H9 (cell line): ENCODE measurements around the gene INSM1. TPM values are rescaled to one million over a fixed set of nuclear protein-coding genes. Genes with fewer than 3 reads are reported as not detected.

Experiments
- DNase-seq: peaks from one replicate; pipeline ENCODE4 v3.0.0-alpha.2; 2017
- H2AFZ ChIP-seq: one replicate; pipeline ENCODE4 v1.6.1; 2013; ENCODE audit warnings: mild to moderate bottlenecking, low read length, control low read depth, moderate library complexity
- H2AK5ac ChIP-seq: 2 replicates; pipeline ENCODE4 v1.6.1; 2013; ENCODE audit warnings: low read length, control low read depth, mixed read lengths; ENCODE audit not compliant: insufficient read length
- H2BK120ac ChIP-seq: one replicate; pipeline ENCODE4 v1.6.1; 2013; ENCODE audit warnings: low read depth, mild to moderate bottlenecking, low read length, control low read depth, inconsistent platforms; ENCODE audit not compliant: poor library complexity, severe bottlenecking
- H2BK12ac ChIP-seq: 2 replicates; pipeline ENCODE4 v1.6.1; 2013; ENCODE audit warnings: low read length, control low read depth, mixed read lengths, low read depth; ENCODE audit not compliant: insufficient read length
- H2BK15ac ChIP-seq: 2 replicates; pipeline ENCODE4 v1.6.1; 2013; ENCODE audit warnings: low read depth, low read length, control low read depth
- H2BK20ac ChIP-seq: one replicate; pipeline ENCODE4 v1.6.1; 2013; ENCODE audit warnings: low read depth, mild to moderate bottlenecking, low read length, control low read depth, inconsistent platforms; ENCODE audit not compliant: poor library complexity, severe bottlenecking
- H2BK5ac ChIP-seq: 2 replicates; pipeline ENCODE4 v1.6.1; 2013; ENCODE audit warnings: low read length, control low read depth, mixed read lengths; ENCODE audit not compliant: insufficient read length
- H3K14ac ChIP-seq: 2 replicates; pipeline ENCODE4 v1.6.1; 2013; ENCODE audit warnings: low read length, control low read depth; ENCODE audit not compliant: insufficient read depth
- H3K18ac ChIP-seq: 2 replicates; pipeline ENCODE4 v1.6.1; 2013; ENCODE audit warnings: low read depth, mild to moderate bottlenecking, mixed read lengths, low read length, control low read depth; ENCODE audit not compliant: insufficient read length
- H3K23ac ChIP-seq: 2 replicates; pipeline ENCODE4 v1.6.1; 2013; ENCODE audit warnings: low read length, control low read depth, mixed read lengths, low read depth; ENCODE audit not compliant: insufficient read length
- H3K23me2 ChIP-seq: 2 replicates; pipeline ENCODE4 v1.6.1; 2013; ENCODE audit warnings: low read depth, mild to moderate bottlenecking, mixed read lengths, low read length, control low read depth; ENCODE audit not compliant: insufficient read length, poor library complexity, severe bottlenecking
- H3K27ac ChIP-seq: 2 replicates; pipeline ENCODE4 v1.5.1; 2013; ENCODE audit warnings: low read length, control low read depth, mixed read lengths, low read depth; ENCODE audit not compliant: insufficient read length
- H3K27me3 ChIP-seq: 2 replicates; pipeline ENCODE4 v1.6.1; 2013; ENCODE audit warnings: low read length, control low read depth, inconsistent platforms; ENCODE audit not compliant: insufficient read depth
- H3K4ac ChIP-seq: 2 replicates; pipeline ENCODE4 v1.6.1; 2013; ENCODE audit warnings: low read depth, mild to moderate bottlenecking, control low read depth, inconsistent platforms, low read length, moderate library complexity
- H3K4me1 ChIP-seq: 2 replicates; pipeline ENCODE4 v1.6.1; 2013; ENCODE audit warnings: low read length, control low read depth, inconsistent platforms; ENCODE audit not compliant: insufficient read depth
- H3K4me2 ChIP-seq: 2 replicates; pipeline ENCODE4 v1.6.1; 2013; ENCODE audit warnings: low read length, control low read depth, mixed read lengths; ENCODE audit not compliant: insufficient read length, insufficient read depth
- H3K56ac ChIP-seq: 2 replicates; pipeline ENCODE4 v1.6.1; 2013; ENCODE audit warnings: low read depth, mild to moderate bottlenecking, mixed read lengths, low read length, control low read depth; ENCODE audit not compliant: insufficient read length
- H3K79me1 ChIP-seq: 2 replicates; pipeline ENCODE4 v1.6.1; 2013; ENCODE audit warnings: low read depth, mild to moderate bottlenecking, moderate library complexity, low read length, control low read depth, inconsistent platforms; ENCODE audit not compliant: insufficient read depth, poor library complexity, severe bottlenecking
- H3K79me2 ChIP-seq: 2 replicates; pipeline ENCODE4 v1.6.1; 2013; ENCODE audit warnings: low read length, control low read depth, inconsistent platforms; ENCODE audit not compliant: insufficient read depth
- H3K9ac ChIP-seq: 2 replicates; pipeline ENCODE4 v1.6.1; 2013; ENCODE audit warnings: low read length, control low read depth, mixed read lengths; ENCODE audit not compliant: insufficient read length; ENCODE audit errors: extremely low read depth
- H3K9me3 ChIP-seq: one replicate; pipeline ENCODE4 v1.6.1; 2013; ENCODE audit warnings: low read depth, low read length, inconsistent platforms; ENCODE audit not compliant: control insufficient read depth
- H3T11ph ChIP-seq: one replicate; pipeline ENCODE4 v1.6.1; 2013; ENCODE audit warnings: mild to moderate bottlenecking, low read length, control low read depth, inconsistent platforms
- H4K20me1 ChIP-seq: one replicate; pipeline ENCODE4 v1.6.1; 2013; ENCODE audit not compliant: control insufficient read depth, insufficient read length, insufficient read depth
- H4K5ac ChIP-seq: 2 replicates; pipeline ENCODE4 v1.6.1; 2013; ENCODE audit warnings: low read depth, mild to moderate bottlenecking, mixed read lengths, low read length, control low read depth; ENCODE audit not compliant: insufficient read length
- H4K8ac ChIP-seq: replicated peaks from 2 replicates; pipeline ENCODE4 v1.6.1; 2013; ENCODE audit warnings: low read length, control low read depth, mixed read lengths, low read depth; ENCODE audit not compliant: insufficient read length
- H4K91ac ChIP-seq: 2 replicates; pipeline ENCODE4 v1.6.1; 2013; ENCODE audit warnings: low read depth, mild to moderate bottlenecking, moderate library complexity, mixed read lengths, low read length, control low read depth; ENCODE audit not compliant: insufficient read length
- H3K27ac Mint-ChIP-seq, 3 experiments: 2 replicates in 2 of 3; 3 replicates in 1 of 3; pipeline ENCODE4 v1.8.0; 2020 to 2021; ENCODE audit warnings: mixed read lengths in 3 of 3, mild to moderate bottlenecking in 1 of 3, moderate library complexity in 1 of 3
- H3K27me3 Mint-ChIP-seq: 2 replicates; pipeline ENCODE4 v1.8.0; 2021; ENCODE audit warnings: low read depth, mild to moderate bottlenecking, moderate library complexity, mixed read lengths
- H3K36me3 Mint-ChIP-seq, 3 experiments: 2 replicates in 2 of 3; 3 replicates in 1 of 3; pipeline ENCODE4 v1.8.0; 2020 to 2021; ENCODE audit warnings: low read depth in 3 of 3, mixed read lengths in 3 of 3; ENCODE audit not compliant: insufficient read depth in 1 of 3
- H3K4me1 Mint-ChIP-seq, 2 experiments: 2 replicates each; pipeline ENCODE4 v1.8.0; 2020; ENCODE audit warnings: mixed read lengths in 2 of 2
- H3K4me3 Mint-ChIP-seq, 2 experiments: 2 replicates in 1 of 2; 3 replicates in 1 of 2; pipeline ENCODE4 v1.8.0; 2020 to 2021; ENCODE audit warnings: mild to moderate bottlenecking in 2 of 2, mixed read lengths in 2 of 2, moderate library complexity in 1 of 2
- H3K9me3 Mint-ChIP-seq, 2 experiments: 2 replicates in 1 of 2; 3 replicates in 1 of 2; pipeline ENCODE4 v1.8.0; 2020; ENCODE audit warnings: mild to moderate bottlenecking in 2 of 2, mixed read lengths in 2 of 2, moderate library complexity in 1 of 2
- CTCF ChIP-seq: fragments of 200-600 bp; sonication (generic); conservative IDR thresholded peaks from 3 replicates; pipeline ENCODE4 v1.8.0; 2021; ENCODE audit warnings: antibody characterized with exemption, mild to moderate bottlenecking
- WGBS: extraction: QIAGEN DNeasy Blood & Tissue Kit; methylation state at CpG from one replicate; pipeline ENCODE4 v1.1.7; 2013; ENCODE audit warnings: missing lambda C conversion rate, low lambda C conversion rate, mixed read lengths; ENCODE audit not compliant: insufficient read length; ENCODE audit errors: extremely low coverage; 5-methylcytosine and 5-hydroxymethylcytosine counted together
- total RNA-seq: library from RNA; stranded (reverse); gene quantifications from 2 replicates; pipeline ENCODE4 v1.2.1, GENCODE V29; 2021

Gene INSM1
- total RNA-seq, 1 experiment from 2014 or later, result 0.83 TPM

GRCh38 chr20:20396794-20397193, 28.9 kb downstream of the INSM1 start:
- no peak overlapping the region for H2AK5ac ChIP-seq
- peaks cover 0 to 3% (median 0%) of the 10 kb centered on the region in 3 experiments; a peak in 2 of 7 replicates for H3K36me3 Mint-ChIP-seq
- no peaks in the 10 kb centered on the region for H3K4me1 ChIP-seq
- H3K4me2 ChIP-seq, result no peak overlapping the region
- H2BK120ac ChIP-seq, result no peak overlapping the region
- no peak for DNase-seq
- H3K9me3 Mint-ChIP-seq, result no peaks in the 10 kb centered on the region
- no peak overlapping the region for H3K4ac ChIP-seq
- no peak overlapping the region for H4K91ac ChIP-seq
- no peak overlapping the region for H3K4me3 Mint-ChIP-seq
- H2BK5ac ChIP-seq, result no peak overlapping the region
- TF ChIP-seq CTCF, result no peak
- H3K9me3 ChIP-seq, result no peaks in the 10 kb centered on the region
- no peaks in the 10 kb centered on the region for H3K23me2 ChIP-seq
- no peak overlapping the region for H3K27ac Mint-ChIP-seq
- H3K23ac ChIP-seq, result no peak overlapping the region
- H3K27me3 Mint-ChIP-seq, result peaks cover 2% of the 10 kb centered on the region
- H3K56ac ChIP-seq, result no peak overlapping the region
- no peak overlapping the region for H3K9ac ChIP-seq
- H3T11ph ChIP-seq, result no peak overlapping the region
- H3K14ac ChIP-seq, result no peak overlapping the region
- H3K79me2 ChIP-seq, result no peaks in the 10 kb centered on the region
- no peaks in the 10 kb centered on the region for H4K20me1 ChIP-seq
- H3K27me3 ChIP-seq, result no peaks in the 10 kb centered on the region
- no peak overlapping the region for H4K5ac ChIP-seq
- H3K79me1 ChIP-seq, result no peaks in the 10 kb centered on the region
- H3K27ac ChIP-seq, result no peak overlapping the region
- H2AFZ ChIP-seq, result no peak overlapping the region
- no peak overlapping the region for H2BK20ac ChIP-seq
- H3K18ac ChIP-seq, result no peak overlapping the region
- no peak overlapping the region for H2BK15ac ChIP-seq
- H4K8ac ChIP-seq, result no peak overlapping the region
- H2BK12ac ChIP-seq, result no peak overlapping the region
- no CpG with 5 or more reads among the region's 3 CpGs for WGBS
- peaks cover 13 to 21% of the 10 kb centered on the region in 2 experiments for H3K4me1 Mint-ChIP-seq
